ENCODE results near the gene SAMSN1.

The SAMSN1 gene

GRCh38 chr21:14483296-14483695 lies 62.8 kb downstream of the SAMSN1 start:
- TF ChIP-seq CTCF (conservative IDR thresholded peaks at IDR 0.05) (no peak), ZFX (IDR thresholded peaks at IDR 0.05) (no peak)
- H3K27ac ChIP-seq, result no peak overlapping the region

GRCh38 chr21:14482165-14482564 lies 64.0 kb downstream of the SAMSN1 start:
- TF ChIP-seq CTCF (conservative IDR thresholded peaks at IDR 0.05), result no peak
- no peak for TF ChIP-seq ZFX (IDR thresholded peaks at IDR 0.05)
- no peak overlapping the region for H3K27ac ChIP-seq

GRCh38 chr21:14480411-14481031 lies 65.6 kb downstream of the SAMSN1 start:
- H3K27ac ChIP-seq, result no peak overlapping the region
- no peak for TF ChIP-seq CTCF (conservative IDR thresholded peaks at IDR 0.05)
- no peak for TF ChIP-seq ZFX (IDR thresholded peaks at IDR 0.05)

- TF ChIP-seq CTCF (conservative IDR thresholded peaks at IDR 0.05) (no peak), ZFX (IDR thresholded peaks at IDR 0.05) (no peak)
- H3K27ac ChIP-seq, result no peak overlapping the region
These were observed 66.8 kb downstream of the SAMSN1 start for GRCh38 chr21:14479241-14479786.

- H3K27ac ChIP-seq, result no peak overlapping the region
- TF ChIP-seq ZFX (IDR thresholded peaks at IDR 0.05) (no peak), CTCF (conservative IDR thresholded peaks at IDR 0.05) (no peak)
These were observed 68.3 kb downstream of the SAMSN1 start for GRCh38 chr21:14477841-14478240.

GRCh38 chr21:14477133-14477532 lies 69.0 kb downstream of the SAMSN1 start:
- no peak for TF ChIP-seq CTCF (conservative IDR thresholded peaks at IDR 0.05)
- no peak for TF ChIP-seq ZFX (IDR thresholded peaks at IDR 0.05)
- H3K27ac ChIP-seq, result no peak overlapping the region

GRCh38 chr21:14474995-14475394 lies 71.1 kb downstream of the SAMSN1 start:
- TF ChIP-seq CTCF (conservative IDR thresholded peaks at IDR 0.05) (no peak), ZFX (IDR thresholded peaks at IDR 0.05) (no peak)

More at GRCh38 chr21:14474995-14475394, 71.1 kb downstream of the SAMSN1 start:
- H3K27ac ChIP-seq, result no peak overlapping the region

Data from C4-2B (cell line).